Spleen (tissue), 7 donors: Measurements from ENCODE around the gene TSPO2.

Experiments
- CTCF ChIP-seq, 11 experiments: fragments of 200-600 bp in 7 of 11; fragments of 450-650 bp in 4 of 11; sonication (generic) in 4 of 11; IDR thresholded peaks in 8 of 11; conservative IDR thresholded peaks in 3 of 11; 1 replicate in 7 of 11; 2 replicates in 4 of 11; pipeline versions ENCODE4 v1.4.0 to v1.8.0; 2016 to 2021; ENCODE audit warnings: antibody characterized with exemption in 11 of 11, inconsistent platforms in 4 of 11, mild to moderate bottlenecking in 1 of 11
- POLR2A ChIP-seq, 3 donors: fragments of 450-650 bp; IDR thresholded peaks; one replicate each; pipeline ENCODE4 v1.5.1; 2017; ENCODE audit warnings: antibody characterized with exemption in 3 of 3, mild to moderate bottlenecking in 1 of 3
- POLR2AphosphoS5 ChIP-seq, 3 donors: sonication (generic); formaldehyde crosslinking; IDR thresholded peaks; one replicate each; pipeline ENCODE4 v1.5.1; 2017; ENCODE audit warnings: antibody characterized with exemption in 3 of 3
- donor health status: DM: no; HTN: no; CAD: no; lungs with moderate emphysema.
- donor health status: DM: no; HTN: no; CAD: no.
- donor health status: DM: no; HTN: no; CAD: no.

DNA sequence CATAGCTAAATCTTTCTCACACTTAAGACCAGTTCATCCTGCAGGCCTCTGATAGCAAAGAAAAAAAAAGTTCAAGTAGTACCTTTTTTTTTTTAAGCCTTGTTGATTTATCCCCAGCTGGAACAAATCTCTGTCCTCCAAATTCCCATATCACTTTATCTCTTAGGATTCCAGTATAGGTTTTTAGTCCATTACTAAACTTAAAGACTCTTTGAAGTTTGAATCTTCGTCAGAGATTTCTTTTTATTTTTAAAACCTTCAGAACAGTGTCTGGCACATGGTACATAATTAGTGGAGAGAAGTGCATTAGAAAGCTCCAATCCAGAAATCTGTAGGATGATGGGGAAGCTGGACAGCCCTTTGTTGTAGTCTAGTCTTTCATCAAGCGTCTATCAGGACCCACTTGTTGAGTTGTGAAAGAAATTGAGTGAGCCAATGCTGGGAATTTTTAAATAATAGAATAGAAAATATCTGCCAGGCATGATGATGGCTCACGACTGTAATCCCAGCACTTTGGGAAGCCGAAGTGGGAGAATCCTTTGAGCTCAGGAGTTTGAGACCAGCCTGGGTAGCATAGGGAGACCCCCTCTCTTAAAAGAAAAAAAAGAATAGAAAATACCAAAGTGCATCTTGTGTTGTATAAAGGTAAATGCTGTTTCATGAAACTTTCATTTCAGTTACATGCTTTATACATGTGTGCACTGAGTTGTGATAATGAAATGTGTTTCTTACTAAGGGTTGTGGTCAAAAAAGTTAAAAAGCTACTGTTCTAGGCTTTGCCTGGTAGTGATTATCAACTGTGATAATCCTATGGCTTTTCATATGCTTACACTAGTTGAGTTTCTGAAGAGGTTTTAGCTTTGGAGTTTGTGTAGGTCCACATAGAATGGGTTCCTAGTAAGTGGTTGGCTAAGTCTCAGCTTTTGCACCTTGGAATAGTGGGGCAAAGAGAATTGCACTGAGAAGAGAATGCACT, 33.7 kb downstream of the TSPO2 start:
- TF ChIP-seq CTCF (IDR thresholded peaks at IDR 0.05 in 8 of 11, conservative IDR thresholded peaks at IDR 0.05 in 3 of 11) (no peak), POLR2A (IDR thresholded peaks at IDR 0.05) (no peak), POLR2AphosphoS5 (IDR thresholded peaks at IDR 0.05) (no peak)
